CD4-positive, alpha-beta T cell (primary cell): ENCODE results near the gene PDZD4. TPM values are rescaled to one million over a fixed set of nuclear protein-coding genes. Genes with fewer than 3 reads are reported as not detected.

Experiments
- ATAC-seq: fragments of 200-7000 bp; cut with Tn5 transposase; one replicate; pipeline ENCODE4 v1.10.0; 2022; ENCODE audit warnings: mild to moderate bottlenecking; ENCODE audit not compliant: poor library complexity
- CTCF ChIA-PET: fragments of 350-600 bp; sonication (Branson Sonifier 250); formaldehyde crosslinking; loops from one replicate; lab custom pipeline; 2021; ENCODE audit warnings: antibody characterized with exemption, inconsistent platforms; lab: Charles Lee
- POLR2A ChIA-PET: fragments of 350-600 bp; sonication (Branson Sonifier 250); formaldehyde crosslinking; loops from one replicate; lab custom pipeline; 2021; ENCODE audit warnings: antibody characterized with exemption, inconsistent platforms; lab: Charles Lee
- DNase-seq, 14 experiments: peaks; one replicate each; pipeline ENCODE4 v3.0.0-alpha.2; 2013 to 2020; ENCODE audit warnings: mixed read lengths in 2 of 14
- H3K27ac ChIP-seq, 2 donors: one replicate each; pipeline versions ENCODE4 v1.5.1 to v1.7.0; 2013; ENCODE audit warnings: low read length in 2 of 2, low read depth in 1 of 2, mild to moderate bottlenecking in 1 of 2
- H3K27me3 ChIP-seq, 2 experiments: 1 replicate in 1 of 2; 2 replicates in 1 of 2; pipeline versions ENCODE4 v1.6.1 to v1.7.0; 2013; ENCODE audit warnings: low read length in 2 of 2, control low read depth in 1 of 2, mild to moderate bottlenecking in 1 of 2, moderate library complexity in 1 of 2; ENCODE audit not compliant: insufficient read depth in 2 of 2, control insufficient read depth in 1 of 2
- H3K36me3 ChIP-seq: one replicate; pipeline ENCODE4 v1.6.1; 2013; ENCODE audit warnings: low read length, control low read depth; ENCODE audit not compliant: insufficient read depth
- H3K4me1 ChIP-seq: one replicate; pipeline ENCODE4 v1.6.1; 2013; ENCODE audit warnings: low read length, control low read depth; ENCODE audit not compliant: insufficient read depth
- H3K4me3 ChIP-seq: one replicate; pipeline ENCODE4 v1.5.1; 2013; ENCODE audit warnings: mild to moderate bottlenecking, low read length, moderate library complexity
- H3K9me3 ChIP-seq, 2 experiments: 1 replicate in 1 of 2; 2 replicates in 1 of 2; pipeline versions ENCODE4 v1.6.1 to v1.7.0; 2013; ENCODE audit warnings: low read length in 2 of 2, mild to moderate bottlenecking in 2 of 2, control low read depth in 1 of 2, moderate library complexity in 1 of 2; ENCODE audit not compliant: control insufficient read depth in 1 of 2, insufficient read depth in 1 of 2
- H3K27ac Mint-ChIP-seq: one replicate; pipeline ENCODE4 v1.8.0; 2020; ENCODE audit warnings: mixed read lengths
- H3K27me3 Mint-ChIP-seq: one replicate; pipeline ENCODE4 v1.8.0; 2021; ENCODE audit warnings: mixed read lengths
- H3K36me3 Mint-ChIP-seq: one replicate; pipeline ENCODE4 v1.8.0; 2021; ENCODE audit warnings: low read depth, mixed read lengths
- H3K4me1 Mint-ChIP-seq: one replicate; pipeline ENCODE4 v1.8.0; 2021; ENCODE audit warnings: low read depth, mixed read lengths
- H3K4me3 Mint-ChIP-seq: one replicate; pipeline ENCODE4 v1.8.0; 2020; ENCODE audit warnings: mild to moderate bottlenecking, mixed read lengths
- H3K9me3 Mint-ChIP-seq: one replicate; pipeline ENCODE4 v1.8.0; 2020; ENCODE audit warnings: mixed read lengths
- intact Hi-C, 2 experiments: fragments of 100-400 bp; cut with DNase I in 1 of 2; cut with micrococcal nuclease in 1 of 2; formaldehyde crosslinking; loops; one replicate each; pipeline versions ENCODE4 v1.15.1 to v1.9.0; 2023 to 2025; cut with DNase I, micrococcal nuclease
- total RNA-seq, 174 experiments: library from RNA in 2 of 174; stranded (reverse) in 2 of 174; gene quantifications; one replicate each; pipeline ENCODE4 v1.2.3 and lab custom pipeline; 2021 to 2026
- TF ChIP-seq, protein P1 (sequence below): fragments of 200-600 bp; IDR thresholded peaks from one replicate; pipeline ENCODE4 v1.8.0; 2022; ENCODE audit warnings: antibody characterized with exemption, mild to moderate bottlenecking

PDZD4 gene
- total RNA-seq, 2 experiments from 2014 or later, result 24.8 to 26.8 TPM

DNA sequence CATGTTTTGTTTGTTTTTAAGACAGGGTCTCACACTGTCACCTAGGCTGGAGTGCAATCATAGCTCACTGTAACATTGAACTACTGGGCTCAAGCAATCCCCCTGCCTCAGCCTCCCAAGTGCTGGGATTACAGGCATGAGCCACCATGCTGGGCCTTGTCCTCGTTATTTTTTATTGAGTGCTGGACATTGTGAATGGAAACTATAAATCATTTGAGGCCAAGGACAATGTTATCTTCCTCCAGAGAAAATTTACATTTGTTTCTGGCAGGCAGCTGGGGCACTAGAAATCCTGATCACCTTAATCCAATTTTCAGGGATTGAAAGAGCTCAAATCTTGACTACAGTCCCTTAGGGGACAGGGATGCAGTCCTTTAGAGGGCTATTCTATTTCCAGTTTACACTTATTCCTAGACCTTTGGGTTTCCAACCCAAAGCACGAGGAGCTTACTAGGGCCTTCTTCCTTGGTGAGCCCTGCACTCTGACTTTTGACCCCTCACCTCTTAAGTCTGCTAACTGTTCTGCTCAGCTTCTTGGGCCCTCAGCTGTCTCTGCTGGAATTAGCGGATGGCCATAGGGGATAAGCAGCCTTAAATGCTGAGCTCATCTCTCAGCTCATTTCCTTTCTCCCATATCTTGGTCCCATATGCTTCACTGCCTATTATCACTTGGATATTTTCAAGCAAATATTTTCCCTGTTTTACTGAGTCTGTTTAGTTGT is 23.0 kb upstream of the PDZD4 start:
- Mint-ChIP-seq H3K27ac (no peak overlapping the region), H3K9me3 (no peaks in the 10 kb centered on the region), H3K36me3 (no peaks in the 10 kb centered on the region), H3K4me3 (no peak overlapping the region), H3K4me1 (peaks cover 4% of the 10 kb centered on the region), H3K27me3 (no peaks in the 10 kb centered on the region)
- ATAC-seq (no peak), DNase-seq (no peak)
- Histone ChIP-seq H3K36me3 (no peaks in the 10 kb centered on the region), H3K4me1 (peaks cover 14% of the 10 kb centered on the region), H3K9me3 (no peaks in the 10 kb centered on the region), H3K4me3 (no peak overlapping the region), H3K27me3 (peaks cover 0 to 5% of the 10 kb centered on the region in 2 experiments), H3K27ac (no peak overlapping the region)
- CTCF ChIA-PET, result no interaction called here
- intact Hi-C loops, result loop anchor here in 1 of 2 experiments (10.0 kb wide), 1 partner anchor 49 kb away; no protein-coding TSS in a partner anchor
- TF ChIP-seq, protein P1, sequence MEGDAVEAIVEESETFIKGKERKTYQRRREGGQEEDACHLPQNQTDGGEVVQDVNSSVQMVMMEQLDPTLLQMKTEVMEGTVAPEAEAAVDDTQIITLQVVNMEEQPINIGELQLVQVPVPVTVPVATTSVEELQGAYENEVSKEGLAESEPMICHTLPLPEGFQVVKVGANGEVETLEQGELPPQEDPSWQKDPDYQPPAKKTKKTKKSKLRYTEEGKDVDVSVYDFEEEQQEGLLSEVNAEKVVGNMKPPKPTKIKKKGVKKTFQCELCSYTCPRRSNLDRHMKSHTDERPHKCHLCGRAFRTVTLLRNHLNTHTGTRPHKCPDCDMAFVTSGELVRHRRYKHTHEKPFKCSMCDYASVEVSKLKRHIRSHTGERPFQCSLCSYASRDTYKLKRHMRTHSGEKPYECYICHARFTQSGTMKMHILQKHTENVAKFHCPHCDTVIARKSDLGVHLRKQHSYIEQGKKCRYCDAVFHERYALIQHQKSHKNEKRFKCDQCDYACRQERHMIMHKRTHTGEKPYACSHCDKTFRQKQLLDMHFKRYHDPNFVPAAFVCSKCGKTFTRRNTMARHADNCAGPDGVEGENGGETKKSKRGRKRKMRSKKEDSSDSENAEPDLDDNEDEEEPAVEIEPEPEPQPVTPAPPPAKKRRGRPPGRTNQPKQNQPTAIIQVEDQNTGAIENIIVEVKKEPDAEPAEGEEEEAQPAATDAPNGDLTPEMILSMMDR, result no peak
- POLR2A ChIA-PET, result no interaction called here

DNA sequence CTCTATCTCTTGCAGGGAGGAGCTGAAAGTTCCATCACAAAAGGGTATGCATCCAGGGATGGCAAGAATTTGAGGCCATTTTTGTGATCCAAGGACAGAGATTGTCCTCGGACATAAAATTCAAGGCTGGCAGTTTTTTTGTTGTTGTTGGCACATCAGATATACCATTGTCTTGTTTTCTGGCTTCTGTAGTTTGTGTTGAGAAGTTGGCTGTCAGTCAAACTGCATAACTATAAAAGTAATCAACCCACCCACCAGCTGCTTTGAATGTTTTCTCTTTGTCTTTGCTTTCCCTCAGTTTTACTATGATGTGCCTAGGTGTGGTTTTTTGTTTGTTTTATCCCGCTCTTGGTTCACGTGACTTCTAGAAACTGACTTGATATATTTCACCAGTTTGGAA is 21.6 kb upstream of the PDZD4 start:
- ChIA-PET POLR2A (no interaction called here), CTCF (no interaction called here)

DNA sequence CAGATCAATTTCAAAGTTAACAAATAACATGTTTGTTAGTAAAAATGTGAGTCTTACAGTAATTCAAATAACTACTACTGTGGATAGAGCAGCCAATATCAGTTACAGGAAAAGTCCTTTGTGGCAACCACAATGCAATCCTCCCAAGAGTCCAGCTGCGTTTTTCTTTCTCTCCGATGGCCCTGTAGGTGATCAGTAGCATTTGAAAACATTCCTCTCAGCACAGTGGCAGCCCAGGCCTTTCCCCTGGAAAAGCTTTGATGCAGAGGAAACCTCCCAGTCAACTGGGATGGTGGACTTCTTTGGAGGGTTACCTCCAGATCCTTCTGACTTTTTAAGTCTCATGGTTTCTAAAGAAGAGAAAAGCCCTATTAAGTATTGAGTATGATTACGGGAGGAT is 18.0 kb upstream of the PDZD4 start:
- no peaks in the 10 kb centered on the region for H3K4me1 Mint-ChIP-seq
- Histone ChIP-seq H3K27me3 (no peaks in the 10 kb centered on the region), H3K4me3 (no peak overlapping the region), H3K27ac (no peak overlapping the region), H3K4me1 (no peaks in the 10 kb centered on the region), H3K36me3 (no peaks in the 10 kb centered on the region), H3K9me3 (no peaks in the 10 kb centered on the region)
- ChIA-PET POLR2A (no interaction called here), CTCF (no interaction called here)
- ATAC-seq, result no peak
- H3K27ac Mint-ChIP-seq, result no peak overlapping the region
- no peaks in the 10 kb centered on the region for H3K36me3 Mint-ChIP-seq
- intact Hi-C loops, result no loop called here
- TF ChIP-seq, protein P1, result no peak
- no peak overlapping the region for H3K4me3 Mint-ChIP-seq
- no peak for DNase-seq
- peaks cover 3% of the 10 kb centered on the region for H3K27me3 Mint-ChIP-seq
- no peaks in the 10 kb centered on the region for H3K9me3 Mint-ChIP-seq

More for the DNA sequence above, 21.6 kb upstream of the PDZD4 start:
- Mint-ChIP-seq H3K4me1 (no peaks in the 10 kb centered on the region), H3K9me3 (no peaks in the 10 kb centered on the region), H3K4me3 (no peak overlapping the region), H3K36me3 (no peaks in the 10 kb centered on the region), H3K27me3 (no peaks in the 10 kb centered on the region), H3K27ac (no peak overlapping the region)
- TF ChIP-seq, protein P1, result no peak
- Histone ChIP-seq H3K9me3 (no peaks in the 10 kb centered on the region), H3K36me3 (no peaks in the 10 kb centered on the region), H3K27ac (no peak overlapping the region), H3K27me3 (peaks cover 0 to 5% of the 10 kb centered on the region in 2 experiments), H3K4me1 (peaks cover 7% of the 10 kb centered on the region), H3K4me3 (no peak overlapping the region)
- no peak for DNase-seq
- intact Hi-C loops, result loop anchor here in 1 of 2 experiments (10.0 kb wide), 1 partner anchor 47 kb away; no protein-coding TSS in a partner anchor
- no peak for ATAC-seq
